GM18951 (cell line): ENCODE data around the gene MGP.

ENCODE experiments used
- POLR2A ChIP-seq: IDR thresholded peaks from 4 replicates; pipeline ENCODE4 v1.6.1; 2011; ENCODE audit warnings: mild to moderate bottlenecking; ENCODE audit not compliant: insufficient read length, insufficient read depth; ENCODE audit errors: extremely low read depth
- in situ Hi-C: fragments of 300-500 bp; cut with MboI; formaldehyde crosslinking; loops from one replicate; pipeline ENCODE4 v1.12.0; 2022; ENCODE audit warnings: low sequenced_read_pairs, mixed read lengths, inconsistent platforms; ENCODE audit not compliant: unreplicated experiment

Gene MGP

DNA sequence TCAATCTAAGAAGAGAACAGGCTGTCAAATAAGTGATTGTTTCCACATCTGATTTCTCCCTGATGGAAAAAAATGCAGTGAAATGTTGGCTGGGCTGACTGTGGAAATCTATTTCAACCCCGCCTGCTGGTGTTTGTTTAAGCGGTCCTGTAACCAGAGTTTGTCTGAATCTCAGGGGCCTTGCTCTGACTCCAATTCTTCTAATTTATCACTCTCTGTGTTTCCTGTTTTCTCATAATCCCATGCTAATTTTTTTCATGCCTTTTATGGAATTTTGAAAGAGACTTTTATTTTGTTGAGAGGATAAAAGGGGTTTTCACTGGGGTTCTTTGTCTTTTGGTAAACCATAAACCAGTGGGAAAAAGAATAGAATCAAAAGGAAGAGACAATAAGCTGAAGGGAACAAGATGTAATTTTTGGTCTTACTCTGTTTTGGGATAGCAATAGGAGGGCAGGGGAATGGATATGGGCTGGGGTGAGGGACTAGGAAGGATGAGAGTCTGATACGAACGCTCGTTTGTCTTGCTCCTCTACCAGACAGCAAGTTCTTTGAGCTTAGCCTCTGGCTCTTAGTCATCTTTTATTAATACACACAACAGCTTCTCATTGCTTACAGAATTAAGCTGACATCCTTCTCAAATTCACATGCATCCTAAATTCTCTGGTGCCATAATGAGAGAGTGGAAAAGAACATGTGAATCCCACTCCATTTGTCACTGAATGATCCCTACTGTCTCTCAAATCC lies 8.0 kb upstream of the MGP start:
- no peak for TF ChIP-seq POLR2A
- in situ Hi-C loops = no loop called here

DNA sequence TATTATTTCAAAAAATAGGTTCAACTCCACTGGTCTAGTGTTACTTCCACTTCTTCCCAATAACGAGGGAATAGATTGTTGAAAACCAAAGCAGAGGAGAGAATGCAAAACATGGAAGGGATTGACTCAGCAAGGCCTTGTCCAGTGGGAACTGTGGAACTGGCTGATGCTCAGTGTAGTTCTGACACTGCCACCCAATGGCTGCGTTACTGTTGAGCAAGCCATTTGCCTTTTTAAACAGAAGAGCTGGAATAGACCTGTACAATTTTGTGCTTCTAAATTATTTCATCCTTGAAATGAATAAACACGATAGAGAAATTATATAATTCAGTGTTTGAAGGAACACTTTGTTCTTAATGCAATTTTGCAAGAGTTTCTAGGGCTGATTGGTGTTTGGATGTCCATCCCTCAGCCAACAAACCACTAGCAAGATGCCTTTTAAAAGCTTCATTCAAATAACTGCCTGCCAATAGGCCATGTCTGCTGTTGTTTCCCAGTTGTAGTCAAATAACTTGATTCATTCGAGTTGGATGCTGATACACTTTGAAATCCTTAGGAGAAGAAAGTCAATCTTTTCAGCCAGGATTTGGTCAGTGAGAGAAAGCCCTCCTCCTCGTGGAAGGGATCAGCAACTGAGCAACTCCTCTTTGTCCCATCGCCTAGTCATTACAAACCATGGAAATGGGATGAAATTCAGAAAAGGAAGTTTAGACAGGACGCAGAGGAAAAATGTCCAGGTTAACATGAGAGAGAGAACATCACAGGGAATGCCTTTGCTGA lies 7.3 kb upstream of the MGP start:
- TF ChIP-seq POLR2A = no peak
- in situ Hi-C loops = no loop called here

GRCh38 chr12:14890701-14891100 lies 5.0 kb upstream of the MGP start:
- no peak for TF ChIP-seq POLR2A

GRCh38 chr12:14886271-14886670 lies 617 bp upstream of the MGP start:
- in situ Hi-C loops = no loop called here
- TF ChIP-seq POLR2A = no peak

More at GRCh38 chr12:14890701-14891100, 5.0 kb upstream of the MGP start:
- in situ Hi-C loops = no loop called here

- in situ Hi-C loops = no loop called here
- no peak for TF ChIP-seq POLR2A
Measured at GRCh38 chr12:14884458-14884878, 1.2 kb downstream of the MGP start.

- in situ Hi-C loops = no loop called here
- TF ChIP-seq POLR2A = no peak
Measured at GRCh38 chr12:14883686-14884085, 2.0 kb downstream of the MGP start.

DNA sequence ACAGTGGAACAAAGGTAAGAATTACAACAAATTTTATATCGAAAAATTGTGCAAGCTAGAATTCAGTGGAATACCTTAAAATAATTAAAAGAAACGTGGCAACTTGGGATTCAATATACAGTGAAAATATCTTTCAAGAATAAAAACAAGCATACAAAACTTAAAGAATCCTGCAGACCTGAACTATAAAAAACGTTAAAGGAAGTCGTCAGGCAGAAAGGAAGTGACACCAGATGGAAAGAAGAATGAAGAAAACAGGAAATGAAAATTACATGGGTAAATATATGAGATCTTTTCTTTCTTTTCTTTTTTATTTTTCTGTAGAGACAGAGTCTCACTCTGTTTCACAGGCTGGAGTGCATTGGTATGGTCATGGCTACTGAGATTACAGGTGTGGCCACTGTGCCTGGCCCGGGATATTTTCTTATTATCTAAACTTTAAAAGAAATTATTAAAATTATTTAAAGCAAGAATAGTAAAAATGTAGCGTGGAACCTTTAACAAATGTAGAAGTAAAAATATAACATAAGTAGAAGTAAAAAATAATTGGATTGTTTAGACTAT lies 4.7 kb downstream of the MGP start:
- no peak for TF ChIP-seq POLR2A
- in situ Hi-C loops = no loop called here

DNA sequence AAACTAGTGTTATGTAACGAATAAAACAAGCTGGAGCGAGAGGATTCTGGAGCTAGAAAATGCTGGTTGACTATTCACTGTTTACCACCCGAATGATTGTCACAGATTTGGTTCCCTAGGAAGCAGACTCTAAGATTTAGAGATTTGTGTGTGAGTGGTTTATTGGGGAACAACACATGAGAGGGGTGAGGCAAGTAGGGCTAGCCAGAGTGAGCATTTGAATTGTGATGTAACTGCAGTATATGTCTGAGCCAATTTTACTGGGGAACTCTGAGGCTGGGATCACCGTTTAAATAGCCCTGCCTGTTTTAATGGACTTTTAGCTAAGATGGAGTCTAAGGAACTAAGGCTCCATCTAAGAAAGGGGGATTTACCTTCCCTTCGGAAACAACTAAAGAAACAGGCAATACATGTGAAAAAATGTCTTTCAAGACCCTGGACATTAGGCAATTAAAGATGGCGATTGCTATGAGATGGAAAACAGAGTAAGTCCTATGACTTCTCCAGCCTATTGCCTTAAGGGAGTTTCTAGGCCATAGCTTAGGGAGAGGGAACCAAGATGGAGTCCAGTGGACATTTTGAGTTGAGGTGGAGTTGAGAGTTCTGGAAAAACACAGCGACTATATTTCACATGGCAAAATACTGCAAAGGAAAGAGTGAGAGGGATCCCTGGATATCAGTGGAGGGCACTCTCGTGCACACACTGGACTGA lies 6.3 kb downstream of the MGP start:
- in situ Hi-C loops = no loop called here
- TF ChIP-seq POLR2A = no peak

- in situ Hi-C loops = no loop called here
- no peak for TF ChIP-seq POLR2A
Measured at GRCh38 chr12:14878488-14878887, 7.2 kb downstream of the MGP start.

DNA sequence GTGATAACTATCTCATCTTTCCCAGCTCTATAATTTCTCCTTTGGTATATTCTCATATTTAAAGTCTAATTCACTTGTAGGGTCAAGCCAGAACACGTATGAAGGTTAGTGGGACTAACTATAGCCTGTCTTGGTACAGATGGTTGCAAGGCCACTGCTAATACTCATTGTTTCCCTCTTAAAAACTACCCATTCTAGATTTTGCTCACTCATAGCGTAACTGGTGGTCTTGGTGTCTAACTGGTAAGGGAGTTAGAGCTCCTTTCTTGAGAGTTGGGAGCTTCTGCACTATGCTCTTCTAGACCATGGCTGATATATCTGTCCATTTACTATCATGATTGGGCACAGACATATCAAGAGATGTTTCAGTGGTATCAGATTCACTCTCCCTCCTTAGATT lies 8.8 kb downstream of the MGP start:
- in situ Hi-C loops = no loop called here
- TF ChIP-seq POLR2A = no peak

DNA sequence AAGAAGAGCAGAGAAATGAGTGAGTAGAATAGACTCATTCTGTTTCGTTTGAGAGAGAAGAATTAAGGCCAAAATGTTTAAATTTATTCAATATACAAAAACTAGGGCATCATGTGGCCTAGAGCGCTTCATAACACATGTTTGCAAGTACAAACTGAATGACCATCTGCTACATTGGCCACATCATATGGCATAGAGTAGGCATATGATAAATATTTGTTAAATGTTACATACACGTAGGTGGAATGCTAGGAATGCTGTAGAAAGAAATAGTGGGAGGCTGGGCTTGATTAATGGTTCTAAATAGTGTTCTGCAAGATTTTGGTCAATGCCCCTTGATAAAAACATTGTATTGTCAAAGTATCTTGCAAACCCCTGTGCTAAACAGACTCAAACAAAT lies 10.8 kb downstream of the MGP start:
- TF ChIP-seq POLR2A = no peak
- in situ Hi-C loops = no loop called here

- in situ Hi-C loops = no loop called here
- no peak for TF ChIP-seq POLR2A
Measured at GRCh38 chr12:14873440-14874185, 12.0 kb downstream of the MGP start.
